GM23338 (cell line): ENCODE results near the gene CPHXL. TPM values are rescaled to one million over a fixed set of nuclear protein-coding genes. Genes with fewer than 3 reads are reported as not detected.

Source experiments
- ATAC-seq: fragments of 200-7000 bp; cut with Tn5 transposase; 3 replicates; pipeline ENCODE4 v1.9.1; 2020
- DNase-seq: peaks from one replicate; pipeline ENCODE4 v3.0.0-alpha.2; 2015; ENCODE audit warnings: low spot score
- H2AFZ ChIP-seq: fragments of 200-600 bp; sonication (generic); 2 replicates; pipeline ENCODE4 v1.8.0; 2016; ENCODE audit warnings: antibody characterized with exemption, mild to moderate bottlenecking, moderate library complexity
- H3F3A ChIP-seq: fragments of 200-600 bp; sonication (generic); replicated peaks from 2 replicates; pipeline ENCODE4 v1.8.0; 2017; ENCODE audit warnings: antibody characterized with exemption, mixed run types, low read depth
- H3K27ac ChIP-seq: fragments of 200-600 bp; sonication (generic); 2 replicates; pipeline ENCODE4 v1.6.1; 2016; ENCODE audit warnings: low read depth
- H3K27me3 ChIP-seq: fragments of 200-600 bp; sonication (generic); 2 replicates; pipeline ENCODE4 v1.8.0; 2016; ENCODE audit warnings: mild to moderate bottlenecking, mixed run types, moderate library complexity; ENCODE audit not compliant: insufficient read depth
- H3K36me3 ChIP-seq: fragments of 200-600 bp; sonication (generic); 2 replicates; pipeline ENCODE4 v1.8.0; 2016; ENCODE audit warnings: mild to moderate bottlenecking; ENCODE audit not compliant: insufficient read depth
- H3K4me1 ChIP-seq: fragments of 200-600 bp; sonication (generic); 2 replicates; pipeline ENCODE4 v1.8.0; 2016; ENCODE audit warnings: mild to moderate bottlenecking, moderate library complexity; ENCODE audit not compliant: insufficient read depth
- H3K4me2 ChIP-seq: fragments of 200-600 bp; sonication (generic); 2 replicates; pipeline ENCODE4 v1.7.1; 2017; ENCODE audit warnings: mixed run types
- H3K4me3 ChIP-seq: fragments of 200-600 bp; sonication (generic); 2 replicates; pipeline ENCODE4 v1.6.1; 2016; ENCODE audit warnings: mixed run types
- H3K79me2 ChIP-seq: fragments of 200-600 bp; sonication (generic); replicated peaks from 2 replicates; pipeline ENCODE4 v1.8.0; 2017; ENCODE audit warnings: mild to moderate bottlenecking; ENCODE audit not compliant: insufficient read depth
- H3K9me2 ChIP-seq: fragments of 200-600 bp; sonication (generic); 2 replicates; pipeline ENCODE4 v1.8.0; 2017; ENCODE audit not compliant: insufficient read depth
- H4K20me1 ChIP-seq: fragments of 200-600 bp; sonication (generic); replicated peaks from 2 replicates; pipeline ENCODE4 v1.8.0; 2017; ENCODE audit warnings: mild to moderate bottlenecking; ENCODE audit not compliant: insufficient read depth
- H3K27ac Mint-ChIP-seq: 2 replicates; pipeline ENCODE4 v1.8.0; 2020; ENCODE audit warnings: inconsistent platforms, mild to moderate bottlenecking, moderate library complexity, mixed read lengths
- H3K27me3 Mint-ChIP-seq: 3 replicates; pipeline ENCODE4 v1.8.0; 2022; ENCODE audit warnings: low read depth, mild to moderate bottlenecking, moderate library complexity, mixed read lengths, inconsistent platforms; ENCODE audit not compliant: insufficient read depth, poor library complexity
- H3K36me3 Mint-ChIP-seq: 3 replicates; pipeline ENCODE4 v1.8.0; 2021; ENCODE audit warnings: low read depth, mild to moderate bottlenecking, inconsistent platforms, moderate library complexity, mixed read lengths
- H3K4me1 Mint-ChIP-seq: 3 replicates; pipeline ENCODE4 v1.8.0; 2020; ENCODE audit warnings: mild to moderate bottlenecking, inconsistent platforms, mixed read lengths
- H3K4me3 Mint-ChIP-seq: 3 replicates; pipeline ENCODE4 v1.8.0; 2021; ENCODE audit warnings: moderate library complexity, mild to moderate bottlenecking, inconsistent platforms, mixed read lengths
- H3K9me3 Mint-ChIP-seq: 3 replicates; pipeline ENCODE4 v1.8.0; 2020; ENCODE audit warnings: moderate library complexity, mild to moderate bottlenecking, inconsistent platforms, mixed read lengths
- CREB1 ChIP-seq: fragments of 250-450 bp; sonication (Bioruptor Pico); IDR thresholded peaks from 2 replicates; pipeline ENCODE4 v1.5.0; 2020; ENCODE audit warnings: low read depth, mild to moderate bottlenecking, moderate library complexity
- EZH2 ChIP-seq: fragments of 200-600 bp; sonication (generic); IDR thresholded peaks from one replicate; pipeline ENCODE4 v1.8.0; 2017; ENCODE audit warnings: antibody characterized with exemption, mild to moderate bottlenecking, low read depth; ENCODE audit not compliant: unreplicated experiment
- EZH2phosphoT487 ChIP-seq: fragments of 200-600 bp; sonication (generic); IDR thresholded peaks from one replicate; pipeline ENCODE4 v1.8.1; 2018; ENCODE audit warnings: antibody characterized with exemption; ENCODE audit not compliant: unreplicated experiment
- NANOG ChIP-seq: IDR thresholded peaks from 2 replicates; pipeline ENCODE4 v1.6.1; 2016; ENCODE audit warnings: antibody characterized with exemption, borderline replicate concordance
- POLR2AphosphoS5 ChIP-seq: IDR thresholded peaks from 2 replicates; pipeline ENCODE4 v1.6.1; 2016; ENCODE audit warnings: antibody characterized with exemption, low read depth
- ZNF114 ChIP-seq: fragments of 250-450 bp; sonication (Bioruptor Pico); IDR thresholded peaks from 2 replicates; pipeline ENCODE4 v1.5.0; 2020; ENCODE audit warnings: mild to moderate bottlenecking, moderate library complexity
- ZNF331 ChIP-seq: fragments of 250-450 bp; sonication (Bioruptor Pico); IDR thresholded peaks from 2 replicates; pipeline ENCODE4 v1.5.0; 2020; ENCODE audit warnings: low read depth, mild to moderate bottlenecking, moderate library complexity
- ZNF462 ChIP-seq: fragments of 250-450 bp; sonication (Bioruptor Pico); IDR thresholded peaks from 2 replicates; pipeline ENCODE4 v1.5.0; 2020; ENCODE audit warnings: mild to moderate bottlenecking, moderate library complexity
- polyA plus RNA-seq: library from polyadenylated mRNA; unstranded; fragments of >200 nt; fragmentation: Nextera tagmentation; extraction: Ambion mirVana; gene quantifications from 2 replicates; pipeline ENCODE4 v1.2.1, GENCODE V29; 2016
- total RNA-seq: library from RNA; depleted of rRNA; stranded (reverse); fragments of >200 nt; shearing (Covaris generic); gene quantifications from 2 replicates; pipeline ENCODE4 v1.2.3, GENCODE V29; 2014
- TF ChIP-seq, protein P1 (sequence below): IDR thresholded peaks from 2 replicates; pipeline ENCODE4 v1.6.1; 2016; ENCODE audit warnings: antibody characterized with exemption
- TF ChIP-seq, protein P2 (sequence below): IDR thresholded peaks from one replicate; pipeline ENCODE4 v1.6.1; 2018; ENCODE audit warnings: antibody characterized with exemption; ENCODE audit not compliant: unreplicated experiment

CPHXL gene
- total and polyA plus RNA-seq, 2 experiments from 2014 or later = not detected

DNA sequence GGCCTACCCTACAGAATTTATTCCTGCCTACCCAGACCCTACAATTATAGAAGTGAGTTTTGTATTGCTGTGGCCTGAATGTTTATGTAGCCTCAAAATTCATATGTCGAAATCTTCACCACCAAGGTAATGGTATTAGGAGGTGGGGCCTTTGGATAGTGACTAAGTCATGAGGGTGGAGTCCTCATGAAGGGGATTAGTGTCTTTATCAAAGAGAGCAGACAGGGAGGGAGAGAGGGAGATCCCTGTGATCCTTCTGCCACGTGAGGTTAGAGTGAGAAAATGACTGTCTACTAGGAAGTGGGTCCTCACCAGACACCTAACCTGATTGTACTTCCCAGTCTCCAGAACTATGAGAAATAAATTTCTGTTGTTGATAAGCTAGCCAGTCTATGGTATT, 24.0 kb downstream of the CPHXL start:
- Histone ChIP-seq H3K79me2 (no peaks in the 10 kb centered on the region), H3K9me2 (no peaks in the 10 kb centered on the region), H3K4me3 (no peak overlapping the region), H4K20me1 (no peaks in the 10 kb centered on the region), H2AFZ (no peak overlapping the region), H3K4me1 (peaks cover 7% of the 10 kb centered on the region; the same call in 1 of the 2 replicates), H3K36me3 (no peaks in the 10 kb centered on the region), H3F3A (no peaks in the 10 kb centered on the region), H3K27me3 (no peaks in the 10 kb centered on the region), H3K4me2 (no peak overlapping the region), H3K27ac (no peak overlapping the region)
- Mint-ChIP-seq H3K4me1 (no peaks in the 10 kb centered on the region; the same call in 2 of the 3 replicates), H3K36me3 (no peaks in the 10 kb centered on the region), H3K9me3 (peaks cover 71% of the 10 kb centered on the region), H3K27ac (no peak overlapping the region), H3K27me3 (peaks cover 1% of the 10 kb centered on the region), H3K4me3 (no peak overlapping the region)
- ATAC-seq (no peak), DNase-seq (peak; percentile 6)
- TF ChIP-seq EZH2 = no peak
- TF ChIP-seq, protein P1, sequence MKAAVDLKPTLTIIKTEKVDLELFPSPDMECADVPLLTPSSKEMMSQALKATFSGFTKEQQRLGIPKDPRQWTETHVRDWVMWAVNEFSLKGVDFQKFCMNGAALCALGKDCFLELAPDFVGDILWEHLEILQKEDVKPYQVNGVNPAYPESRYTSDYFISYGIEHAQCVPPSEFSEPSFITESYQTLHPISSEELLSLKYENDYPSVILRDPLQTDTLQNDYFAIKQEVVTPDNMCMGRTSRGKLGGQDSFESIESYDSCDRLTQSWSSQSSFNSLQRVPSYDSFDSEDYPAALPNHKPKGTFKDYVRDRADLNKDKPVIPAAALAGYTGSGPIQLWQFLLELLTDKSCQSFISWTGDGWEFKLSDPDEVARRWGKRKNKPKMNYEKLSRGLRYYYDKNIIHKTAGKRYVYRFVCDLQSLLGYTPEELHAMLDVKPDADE = no peak

DNA sequence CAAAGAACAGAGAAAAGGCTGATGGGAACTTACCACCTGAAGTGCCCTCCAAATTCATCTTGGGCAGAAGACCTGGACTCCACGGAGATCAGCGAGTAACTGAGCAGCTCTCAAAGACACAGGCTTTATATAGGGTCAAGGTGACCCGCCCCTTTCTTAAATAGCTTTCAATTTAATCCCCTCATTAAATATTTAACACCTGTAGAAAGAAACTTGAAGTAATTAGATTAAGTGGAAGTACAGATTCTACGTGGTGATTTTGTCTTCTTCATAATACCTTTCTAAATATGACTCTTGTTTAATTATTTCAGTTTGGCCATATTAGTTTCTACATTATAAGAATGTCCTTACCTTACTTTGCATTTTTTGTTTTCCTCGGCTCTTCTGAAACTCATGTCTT, 24.9 kb downstream of the CPHXL start, which contains the start of gene DUXB:
Gene DUXB, minus strand, starts transcription at position 101 of the 400 bp plus-strand sequence. Its CDS starts 43 bp downstream, at position 58.
- Histone ChIP-seq H3K36me3 (no peaks in the 10 kb centered on the region), H3K4me3 (no peak within 1 kb of the TSS), H3K4me1 (peaks cover 7% of the 10 kb centered on the region; the same call in 1 of the 2 replicates), H2AFZ (no peak within 1 kb of the TSS), H3K79me2 (no peaks in the 10 kb centered on the region), H3K27ac (no peak within 1 kb of the TSS), H3K4me2 (no peak within 1 kb of the TSS), H3K27me3 (no peaks in the 10 kb centered on the region), H4K20me1 (no peaks in the 10 kb centered on the region), H3F3A (no peaks in the 10 kb centered on the region), H3K9me2 (no peaks in the 10 kb centered on the region)
- Mint-ChIP-seq H3K36me3 (no peaks in the 10 kb centered on the region), H3K4me1 (no peaks in the 10 kb centered on the region; the same call in 2 of the 3 replicates), H3K9me3 (peaks cover 70% of the 10 kb centered on the region), H3K27me3 (peaks cover 1% of the 10 kb centered on the region), H3K4me3 (no peak within 1 kb of the TSS), H3K27ac (no peak within 1 kb of the TSS)
- DNase-seq (no peak), ATAC-seq (no peak)
- TF ChIP-seq EZH2phosphoT487 (no peak), NANOG (no peak), ZNF331 (CRISPR knock-in tag) (no peak), CREB1 (CRISPR knock-in tag) (no peak), ZNF114 (CRISPR knock-in tag) (no peak), POLR2AphosphoS5 (no peak), ZNF462 (no peak), EZH2 (no peak)
- TF ChIP-seq, protein P1 = no peak
- TF ChIP-seq, protein P2, sequence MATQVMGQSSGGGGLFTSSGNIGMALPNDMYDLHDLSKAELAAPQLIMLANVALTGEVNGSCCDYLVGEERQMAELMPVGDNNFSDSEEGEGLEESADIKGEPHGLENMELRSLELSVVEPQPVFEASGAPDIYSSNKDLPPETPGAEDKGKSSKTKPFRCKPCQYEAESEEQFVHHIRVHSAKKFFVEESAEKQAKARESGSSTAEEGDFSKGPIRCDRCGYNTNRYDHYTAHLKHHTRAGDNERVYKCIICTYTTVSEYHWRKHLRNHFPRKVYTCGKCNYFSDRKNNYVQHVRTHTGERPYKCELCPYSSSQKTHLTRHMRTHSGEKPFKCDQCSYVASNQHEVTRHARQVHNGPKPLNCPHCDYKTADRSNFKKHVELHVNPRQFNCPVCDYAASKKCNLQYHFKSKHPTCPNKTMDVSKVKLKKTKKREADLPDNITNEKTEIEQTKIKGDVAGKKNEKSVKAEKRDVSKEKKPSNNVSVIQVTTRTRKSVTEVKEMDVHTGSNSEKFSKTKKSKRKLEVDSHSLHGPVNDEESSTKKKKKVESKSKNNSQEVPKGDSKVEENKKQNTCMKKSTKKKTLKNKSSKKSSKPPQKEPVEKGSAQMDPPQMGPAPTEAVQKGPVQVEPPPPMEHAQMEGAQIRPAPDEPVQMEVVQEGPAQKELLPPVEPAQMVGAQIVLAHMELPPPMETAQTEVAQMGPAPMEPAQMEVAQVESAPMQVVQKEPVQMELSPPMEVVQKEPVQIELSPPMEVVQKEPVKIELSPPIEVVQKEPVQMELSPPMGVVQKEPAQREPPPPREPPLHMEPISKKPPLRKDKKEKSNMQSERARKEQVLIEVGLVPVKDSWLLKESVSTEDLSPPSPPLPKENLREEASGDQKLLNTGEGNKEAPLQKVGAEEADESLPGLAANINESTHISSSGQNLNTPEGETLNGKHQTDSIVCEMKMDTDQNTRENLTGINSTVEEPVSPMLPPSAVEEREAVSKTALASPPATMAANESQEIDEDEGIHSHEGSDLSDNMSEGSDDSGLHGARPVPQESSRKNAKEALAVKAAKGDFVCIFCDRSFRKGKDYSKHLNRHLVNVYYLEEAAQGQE = no peak
